ENCODE results near the gene PCDH15.

The PCDH15 gene

GRCh38 chr10:54708021-54708420 is 93.0 kb downstream of the PCDH15 start:
- no peak for DNase-seq (ENCODE audit: low read depth in 2 of 2)

GRCh38 chr10:54702583-54703485 is 98.2 kb downstream of the PCDH15 start:
- no peak for DNase-seq (ENCODE audit: low read depth in 2 of 2)

- DNase-seq (ENCODE audit: low read depth in 2 of 2) = no peak
These were observed 109.7 kb downstream of the PCDH15 start for GRCh38 chr10:54691331-54691730.

GRCh38 chr10:54682554-54682953 is 118.5 kb downstream of the PCDH15 start:
- DNase-seq (ENCODE audit: low read depth in 2 of 2) = no peak

GRCh38 chr10:54681136-54681535 is 119.9 kb downstream of the PCDH15 start:
- no peak for DNase-seq (ENCODE audit: low read depth in 2 of 2)

GRCh38 chr10:54667136-54667535 is 133.9 kb downstream of the PCDH15 start:
- no peak for DNase-seq (ENCODE audit: low read depth in 2 of 2)

- no peak for DNase-seq (ENCODE audit: low read depth in 2 of 2)
These were observed 134.8 kb downstream of the PCDH15 start for GRCh38 chr10:54666192-54666591.

GRCh38 chr10:54665095-54665494 is 135.9 kb downstream of the PCDH15 start:
- no peak for DNase-seq (ENCODE audit: low read depth in 2 of 2)

- no peak for DNase-seq (ENCODE audit: low read depth in 2 of 2)
These were observed 140.6 kb downstream of the PCDH15 start for GRCh38 chr10:54660397-54660796.

- no peak for DNase-seq (ENCODE audit: low read depth in 2 of 2)
These were observed 144.4 kb downstream of the PCDH15 start for GRCh38 chr10:54656643-54657042.

- DNase-seq (ENCODE audit: low read depth in 2 of 2) = no peak
These were observed 147.5 kb downstream of the PCDH15 start for GRCh38 chr10:54653518-54653917.

GRCh38 chr10:54650547-54650946 is 150.5 kb downstream of the PCDH15 start:
- no peak for DNase-seq (ENCODE audit: low read depth in 2 of 2)

GRCh38 chr10:54622017-54622416 is 179.0 kb downstream of the PCDH15 start:
- no peak for DNase-seq (ENCODE audit: low read depth in 2 of 2)

- DNase-seq (ENCODE audit: low read depth in 2 of 2) = no peak
These were observed 180.7 kb downstream of the PCDH15 start for GRCh38 chr10:54620352-54620751.

GRCh38 chr10:54614072-54614471 is 187.0 kb downstream of the PCDH15 start:
- no peak for DNase-seq (ENCODE audit: low read depth in 2 of 2)

- no peak for DNase-seq (ENCODE audit: low read depth in 2 of 2)
These were observed 187.9 kb downstream of the PCDH15 start for GRCh38 chr10:54613162-54613561.

GRCh38 chr10:54609423-54609822 is 191.6 kb downstream of the PCDH15 start:
- no peak for DNase-seq (ENCODE audit: low read depth in 2 of 2)

- no peak for DNase-seq (ENCODE audit: low read depth in 2 of 2)
These were observed 193.0 kb downstream of the PCDH15 start for GRCh38 chr10:54607983-54608382.

GRCh38 chr10:54594289-54594688 is 206.7 kb downstream of the PCDH15 start:
- no peak for DNase-seq (ENCODE audit: low read depth in 2 of 2)

- DNase-seq (ENCODE audit: low read depth in 2 of 2) = no peak
These were observed 213.1 kb downstream of the PCDH15 start for GRCh38 chr10:54587971-54588370.

GRCh38 chr10:54585572-54585971 is 215.5 kb downstream of the PCDH15 start:
- no peak for DNase-seq (ENCODE audit: low read depth in 2 of 2)

- no peak for DNase-seq (ENCODE audit: low read depth in 2 of 2)
These were observed 223.3 kb downstream of the PCDH15 start for GRCh38 chr10:54577682-54578081.

- DNase-seq (ENCODE audit: low read depth in 2 of 2) = no peak
These were observed 224.5 kb downstream of the PCDH15 start for GRCh38 chr10:54576541-54576940.

- no peak for DNase-seq (ENCODE audit: low read depth in 2 of 2)
These were observed 241.5 kb downstream of the PCDH15 start for GRCh38 chr10:54559498-54559897.
